Endothelial cell of umbilical vein (primary cell): ENCODE measurements around the gene SFTA2. TPM values are rescaled to one million over a fixed set of nuclear protein-coding genes. Genes with fewer than 3 reads are reported as not detected.

Experiments used
- BruUV-seq: library from RNA; stranded (reverse); fragments of 400-500 nt; replicated peaks from 2 replicates; lab custom pipeline; 2021; lab: Mats Ljungman, UMichigan
- CTCF ChIA-PET: fragments of 300-600, 350-600 bp; sonication (Branson Sonifier 250); formaldehyde crosslinking; loops from one replicate; lab custom pipeline; 2021; ENCODE audit warnings: antibody characterized with exemption, inconsistent platforms; lab: Charles Lee
- POLR2A ChIA-PET: fragments of 300-600, 350-600 bp; sonication (Branson Sonifier 250); formaldehyde crosslinking; loops from one replicate; lab custom pipeline; 2021; ENCODE audit warnings: antibody characterized with exemption, inconsistent platforms; lab: Charles Lee
- DNase-seq: peaks from one replicate; pipeline ENCODE4 v3.0.0-alpha.2; 2011; ENCODE audit warnings: low read depth, low spot score
- FAIRE-seq: peaks from 2 replicates; lab custom pipeline; 2011; peaks lifted over from hg19 to GRCh38; lab: Jason Lieb, UNC
- H2AFZ ChIP-seq: 2 replicates; pipeline ENCODE4 v1.6.0; 2012; ENCODE audit warnings: low read depth, low read length, control low read depth, inconsistent platforms
- H3K27ac ChIP-seq: 2 replicates; pipeline ENCODE4 v1.5.1; 2011; ENCODE audit warnings: low read depth, mild to moderate bottlenecking, control low read depth, low read length, moderate library complexity; ENCODE audit not compliant: insufficient read depth
- H3K27me3 ChIP-seq, 2 experiments: 2 replicates each; pipeline versions ENCODE4 v1.6.0 to v1.6.1; 2011; ENCODE audit warnings: low read length in 2 of 2, mixed read lengths in 1 of 2; ENCODE audit not compliant: control insufficient read depth in 2 of 2, insufficient read depth in 2 of 2
- H3K36me3 ChIP-seq, 2 experiments: 2 replicates in 1 of 2; 3 replicates in 1 of 2; pipeline ENCODE4 v1.5.1; 2011; ENCODE audit warnings: low read length in 2 of 2, mild to moderate bottlenecking in 1 of 2, moderate library complexity in 1 of 2; ENCODE audit not compliant: control insufficient read depth in 2 of 2, insufficient read depth in 2 of 2; ENCODE audit errors: extremely low read depth in 1 of 2
- H3K4me1 ChIP-seq: 3 replicates; pipeline ENCODE4 v1.5.1; 2011; ENCODE audit warnings: mild to moderate bottlenecking, low read length; ENCODE audit not compliant: control insufficient read depth, insufficient read depth; ENCODE audit errors: extremely low read depth
- H3K4me2 ChIP-seq: 2 replicates; pipeline ENCODE4 v1.6.1; 2011; ENCODE audit warnings: low read length, control low read depth, mixed read lengths; ENCODE audit not compliant: insufficient read depth
- H3K4me3 ChIP-seq, 3 experiments: fragments of 200-600 bp in 1 of 3; sonication (generic), shearing (Covaris generic) in 1 of 3; replicated peaks in 1 of 3; 2 replicates each; pipeline ENCODE4 v1.5.1; 2011 to 2016; ENCODE audit warnings: control low read depth in 3 of 3, low read length in 3 of 3, mild to moderate bottlenecking in 2 of 3, inconsistent platforms in 1 of 3, low read depth in 1 of 3, moderate library complexity in 1 of 3; ENCODE audit not compliant: insufficient read depth in 1 of 3
- H3K79me2 ChIP-seq: 2 replicates; pipeline ENCODE4 v1.6.0; 2012; ENCODE audit warnings: low read length, inconsistent platforms; ENCODE audit not compliant: control insufficient read depth, insufficient read depth
- H3K9ac ChIP-seq: replicated peaks from 2 replicates; pipeline ENCODE3; 2011; ENCODE audit warnings: low read length, control low read depth; ENCODE audit not compliant: insufficient read depth; ENCODE audit errors: extremely low read depth
- H3K9me1 ChIP-seq: replicated peaks from 3 replicates; pipeline ENCODE4 v1.6.0; 2011; ENCODE audit warnings: mild to moderate bottlenecking, low read length; ENCODE audit not compliant: control insufficient read depth, insufficient read depth; ENCODE audit errors: extremely low read depth
- H3K9me3 ChIP-seq: replicated peaks from 2 replicates; pipeline ENCODE4 v1.5.1; 2012; ENCODE audit warnings: low read length, inconsistent platforms; ENCODE audit not compliant: control insufficient read depth, insufficient read depth
- H4K20me1 ChIP-seq: replicated peaks from 2 replicates; pipeline ENCODE3; 2011; ENCODE audit warnings: mild to moderate bottlenecking, low read length; ENCODE audit not compliant: control insufficient read depth, insufficient read depth; ENCODE audit errors: extremely low read depth
- EZH2 ChIP-seq: IDR thresholded peaks from 2 replicates; pipeline ENCODE4 v1.6.1; 2012; ENCODE audit warnings: borderline replicate concordance, low read depth, mild to moderate bottlenecking, moderate library complexity, low read length, inconsistent platforms; ENCODE audit not compliant: severe bottlenecking
- FOS ChIP-seq: IDR thresholded peaks from 2 replicates; pipeline ENCODE4 v1.6.1; 2011; ENCODE audit warnings: mild to moderate bottlenecking, low read length, moderate library complexity, borderline replicate concordance; ENCODE audit not compliant: insufficient read depth
- GATA2 ChIP-seq: IDR thresholded peaks from 2 replicates; pipeline ENCODE4 v1.7.0; 2011; ENCODE audit warnings: low read depth, mild to moderate bottlenecking, moderate library complexity, mixed read lengths, low read length; ENCODE audit not compliant: insufficient read length, insufficient read depth
- JUN ChIP-seq: IDR thresholded peaks from 2 replicates; pipeline ENCODE4 v1.6.1; 2011; ENCODE audit warnings: borderline replicate concordance, low read depth; ENCODE audit not compliant: insufficient read length, insufficient read depth
- MAX ChIP-seq: IDR thresholded peaks from 2 replicates; pipeline ENCODE4 v1.6.1; 2011; ENCODE audit not compliant: insufficient read depth, insufficient read length
- MYC ChIP-seq: IDR thresholded peaks from one replicate; pipeline ENCODE4 v1.6.1; 2011; ENCODE audit warnings: mild to moderate bottlenecking, low read depth, low read length
- POLR2A ChIP-seq: IDR thresholded peaks from 2 replicates; pipeline ENCODE4 v1.6.1; 2012; ENCODE audit warnings: low read depth, mild to moderate bottlenecking, control low read depth, low read length
- POLR2AphosphoS5 ChIP-seq: IDR thresholded peaks from 2 replicates; pipeline ENCODE4 v1.6.1; 2012; ENCODE audit warnings: low read depth, mild to moderate bottlenecking, control low read depth, low read length, moderate library complexity; ENCODE audit not compliant: insufficient read depth
- dilution Hi-C: fragments of 300-500 bp; cut with MboI; formaldehyde crosslinking; loops from one replicate; pipeline ENCODE4 v1.15.0; 2019; ENCODE audit warnings: low sequenced_read_pairs; ENCODE audit not compliant: extremely low pct_ligation_motif_present
- intact Hi-C: fragments of 100-400 bp; cut with micrococcal nuclease; formaldehyde crosslinking; loops from one replicate; pipeline ENCODE4 v1.10.0; 2022
- polyA plus RNA-seq, 4 experiments: library from polyadenylated mRNA; depleted of rRNA in 3 of 4; stranded (reverse) in 3 of 4; unstranded in 1 of 4; fragments of >200 nt; gene quantifications; 2 replicates each; pipeline versions ENCODE4 v1.2.1 to v1.2.3, GENCODE V29; 2011 to 2012; ENCODE audit warnings: missing spikeins in 1 of 4
- total RNA-seq: library from RNA; stranded (reverse); gene quantifications from 2 replicates; pipeline ENCODE4 v1.2.3, GENCODE V29; 2021
- TF ChIP-seq, protein P1 (sequence below), 2 donors: IDR thresholded peaks; 1 replicate in 1 of 2; 2 replicates in 1 of 2; pipeline ENCODE4 v1.5.1; 2011; ENCODE audit warnings: low read length in 2 of 2, mild to moderate bottlenecking in 2 of 2, moderate library complexity in 2 of 2, control low read depth in 1 of 2, inconsistent platforms in 1 of 2, low read depth in 1 of 2; ENCODE audit not compliant: insufficient read depth in 1 of 2; ENCODE audit errors: extremely low read depth in 1 of 2

The SFTA2 gene
- total and polyA plus RNA-seq, 2 donors (not counting 3 experiments of a cell fraction or from before 2014, with no cell fraction given) = not detected

DNA sequence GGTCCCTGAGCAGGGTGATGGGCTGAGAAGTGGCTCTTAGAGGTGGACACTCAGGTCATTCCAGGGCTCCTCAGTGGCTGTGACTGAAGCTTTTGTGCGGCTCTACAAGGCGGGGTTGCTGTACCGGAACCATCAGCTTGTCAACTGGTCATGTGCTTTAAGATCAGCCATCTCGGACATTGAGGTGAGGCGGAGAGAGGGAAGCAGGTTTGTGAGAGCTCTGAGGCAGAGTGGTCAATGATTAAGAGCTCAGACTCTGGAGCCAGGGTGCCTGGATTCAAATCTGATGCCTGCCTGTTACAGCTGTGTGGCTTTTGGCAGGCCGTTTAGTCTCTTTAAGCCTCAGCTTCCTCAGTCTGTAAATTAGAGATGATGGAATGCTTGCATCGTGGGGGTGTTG lies 14.9 kb downstream of the SFTA2 start:
- no peaks in the 10 kb centered on the region for H3K79me2 ChIP-seq
- H3K9me1 ChIP-seq = no peaks in the 10 kb centered on the region
- no peak overlapping the region for H3K27ac ChIP-seq
- H3K27me3 ChIP-seq = no peaks in the 10 kb centered on the region
- no peak for DNase-seq
- peaks cover 0 to 33% of the 10 kb centered on the region in 2 experiments for H3K36me3 ChIP-seq
- peaks cover 25% of the 10 kb centered on the region for H3K4me1 ChIP-seq
- ChIA-PET CTCF (interaction anchor here (1.0 to 7.6 kb wide), 10 partner anchors 8 to 212 kb away, joined by 3 to 142 read pairs (median 20); partner anchors contain the start of gene GTF2H4), POLR2A (no interaction called here)
- H3K9me3 ChIP-seq = no peaks in the 10 kb centered on the region
- intact Hi-C loops = no loop called here
- no peaks in the 10 kb centered on the region for H4K20me1 ChIP-seq
- TF ChIP-seq EZH2 (no peak), POLR2AphosphoS5 (no peak), MAX (no peak), POLR2A (no peak), JUN (no peak), MYC (no peak), FOS (no peak), GATA2 (no peak)
- TF ChIP-seq, protein P1, sequence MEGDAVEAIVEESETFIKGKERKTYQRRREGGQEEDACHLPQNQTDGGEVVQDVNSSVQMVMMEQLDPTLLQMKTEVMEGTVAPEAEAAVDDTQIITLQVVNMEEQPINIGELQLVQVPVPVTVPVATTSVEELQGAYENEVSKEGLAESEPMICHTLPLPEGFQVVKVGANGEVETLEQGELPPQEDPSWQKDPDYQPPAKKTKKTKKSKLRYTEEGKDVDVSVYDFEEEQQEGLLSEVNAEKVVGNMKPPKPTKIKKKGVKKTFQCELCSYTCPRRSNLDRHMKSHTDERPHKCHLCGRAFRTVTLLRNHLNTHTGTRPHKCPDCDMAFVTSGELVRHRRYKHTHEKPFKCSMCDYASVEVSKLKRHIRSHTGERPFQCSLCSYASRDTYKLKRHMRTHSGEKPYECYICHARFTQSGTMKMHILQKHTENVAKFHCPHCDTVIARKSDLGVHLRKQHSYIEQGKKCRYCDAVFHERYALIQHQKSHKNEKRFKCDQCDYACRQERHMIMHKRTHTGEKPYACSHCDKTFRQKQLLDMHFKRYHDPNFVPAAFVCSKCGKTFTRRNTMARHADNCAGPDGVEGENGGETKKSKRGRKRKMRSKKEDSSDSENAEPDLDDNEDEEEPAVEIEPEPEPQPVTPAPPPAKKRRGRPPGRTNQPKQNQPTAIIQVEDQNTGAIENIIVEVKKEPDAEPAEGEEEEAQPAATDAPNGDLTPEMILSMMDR (IDR thresholded peaks at IDR 0.05; ENCODE audit: extremely low read depth in 1 of 2, insufficient read depth in 1 of 2, low read depth in 1 of 2, low read length in 2 of 2) = no peak
- H3K4me3 ChIP-seq = no peak overlapping the region
- no peak overlapping the region for H2AFZ ChIP-seq
- H3K4me2 ChIP-seq = no peak overlapping the region
- no peak for FAIRE-seq
- BruUV-seq = no TSS peak
- dilution Hi-C loops = no loop called here
- no peak overlapping the region for H3K9ac ChIP-seq
